SK-N-MC (cell line): ENCODE measurements around the gene ACOX3.

Source experiments
- FOXP2 ChIP-seq: optimal IDR thresholded peaks from 2 replicates; pipeline ENCODE3; 2011; ENCODE audit warnings: mild to moderate bottlenecking, moderate library complexity; ENCODE audit not compliant: insufficient read depth; ENCODE audit errors: extremely low read length, control extremely low read depth
- POLR2AphosphoS5 ChIP-seq: IDR thresholded peaks from 2 replicates; pipeline ENCODE4 v1.6.1; 2012; ENCODE audit warnings: mild to moderate bottlenecking, low read depth, low read length, borderline replicate concordance

DNA sequence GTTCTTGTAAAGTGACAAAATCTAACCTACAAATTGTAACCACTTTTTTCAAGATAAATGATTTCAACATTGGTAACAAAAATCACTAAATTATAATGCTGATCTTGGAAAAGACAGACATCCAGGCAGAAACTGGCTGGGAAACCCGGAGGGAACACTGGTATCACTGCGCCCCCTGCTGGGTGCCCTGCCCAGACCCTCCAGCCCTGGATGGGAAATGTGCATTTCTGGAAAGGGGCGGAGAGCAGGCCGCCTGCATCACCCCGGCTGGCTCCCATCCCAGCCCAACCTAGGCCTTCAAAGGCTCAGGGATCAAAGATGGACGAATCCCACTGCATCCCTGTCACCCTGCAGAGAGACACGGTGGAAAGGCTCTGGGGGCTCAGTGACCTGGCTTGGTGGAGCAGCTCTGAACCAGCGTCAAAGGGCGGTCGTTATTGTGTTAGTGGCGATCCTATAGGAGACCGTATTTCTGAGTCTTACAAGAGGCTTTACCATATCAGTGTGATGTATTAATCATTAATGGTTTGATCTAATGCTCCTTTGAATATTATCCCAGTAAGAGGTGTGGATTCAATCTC, 37.3 kb downstream of the ACOX3 start:
- TF ChIP-seq FOXP2, result no peak
- no peak for TF ChIP-seq POLR2AphosphoS5
